ENCODE data around the gene TRIM15. TPM values are rescaled to one million over a fixed set of nuclear protein-coding genes. Genes with fewer than 3 reads are reported as not detected.

Gene TRIM15
- total RNA-seq, 4 donors from 2014 or later, result not detected

DNA sequence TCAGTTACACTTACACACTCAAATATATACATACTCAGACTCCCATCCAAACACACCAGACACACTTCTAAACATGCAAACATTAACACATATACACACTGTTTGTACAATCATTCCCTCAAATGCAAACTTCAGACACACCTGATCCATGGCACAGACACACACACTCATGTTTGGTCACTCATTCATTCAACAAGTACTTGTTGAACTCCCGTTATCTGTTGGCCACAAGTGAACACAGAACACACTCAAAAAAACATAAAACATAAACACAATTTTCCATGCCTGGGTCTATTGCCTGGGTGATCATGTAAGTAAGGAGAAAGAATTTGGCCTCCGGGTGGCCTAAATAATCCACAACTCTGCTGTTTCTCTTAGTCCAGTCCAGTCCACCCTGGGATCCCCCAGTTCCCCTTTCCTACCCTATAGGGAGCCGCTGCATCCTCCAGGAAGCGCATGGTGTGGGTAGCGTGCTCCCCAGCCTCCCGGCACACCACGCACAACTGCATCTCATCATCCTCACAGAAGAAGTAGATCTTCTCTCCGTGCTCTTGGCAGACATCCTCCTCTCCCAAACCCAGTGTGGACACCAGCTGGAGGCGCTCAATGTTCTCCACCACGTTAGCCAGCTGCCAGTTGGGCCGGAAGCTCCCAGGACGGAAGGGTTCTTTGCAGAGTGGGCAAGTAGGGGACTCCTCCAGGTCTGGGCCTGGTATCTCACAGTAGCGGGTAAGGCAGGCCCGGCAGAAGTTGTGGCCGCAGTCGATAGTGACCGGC, 3.1 kb upstream of the TRIM15 start:
- TF ChIP-seq, protein P1, sequence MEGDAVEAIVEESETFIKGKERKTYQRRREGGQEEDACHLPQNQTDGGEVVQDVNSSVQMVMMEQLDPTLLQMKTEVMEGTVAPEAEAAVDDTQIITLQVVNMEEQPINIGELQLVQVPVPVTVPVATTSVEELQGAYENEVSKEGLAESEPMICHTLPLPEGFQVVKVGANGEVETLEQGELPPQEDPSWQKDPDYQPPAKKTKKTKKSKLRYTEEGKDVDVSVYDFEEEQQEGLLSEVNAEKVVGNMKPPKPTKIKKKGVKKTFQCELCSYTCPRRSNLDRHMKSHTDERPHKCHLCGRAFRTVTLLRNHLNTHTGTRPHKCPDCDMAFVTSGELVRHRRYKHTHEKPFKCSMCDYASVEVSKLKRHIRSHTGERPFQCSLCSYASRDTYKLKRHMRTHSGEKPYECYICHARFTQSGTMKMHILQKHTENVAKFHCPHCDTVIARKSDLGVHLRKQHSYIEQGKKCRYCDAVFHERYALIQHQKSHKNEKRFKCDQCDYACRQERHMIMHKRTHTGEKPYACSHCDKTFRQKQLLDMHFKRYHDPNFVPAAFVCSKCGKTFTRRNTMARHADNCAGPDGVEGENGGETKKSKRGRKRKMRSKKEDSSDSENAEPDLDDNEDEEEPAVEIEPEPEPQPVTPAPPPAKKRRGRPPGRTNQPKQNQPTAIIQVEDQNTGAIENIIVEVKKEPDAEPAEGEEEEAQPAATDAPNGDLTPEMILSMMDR (IDR thresholded peaks at IDR 0.05; ENCODE audit: low read depth), result no peak

DNA sequence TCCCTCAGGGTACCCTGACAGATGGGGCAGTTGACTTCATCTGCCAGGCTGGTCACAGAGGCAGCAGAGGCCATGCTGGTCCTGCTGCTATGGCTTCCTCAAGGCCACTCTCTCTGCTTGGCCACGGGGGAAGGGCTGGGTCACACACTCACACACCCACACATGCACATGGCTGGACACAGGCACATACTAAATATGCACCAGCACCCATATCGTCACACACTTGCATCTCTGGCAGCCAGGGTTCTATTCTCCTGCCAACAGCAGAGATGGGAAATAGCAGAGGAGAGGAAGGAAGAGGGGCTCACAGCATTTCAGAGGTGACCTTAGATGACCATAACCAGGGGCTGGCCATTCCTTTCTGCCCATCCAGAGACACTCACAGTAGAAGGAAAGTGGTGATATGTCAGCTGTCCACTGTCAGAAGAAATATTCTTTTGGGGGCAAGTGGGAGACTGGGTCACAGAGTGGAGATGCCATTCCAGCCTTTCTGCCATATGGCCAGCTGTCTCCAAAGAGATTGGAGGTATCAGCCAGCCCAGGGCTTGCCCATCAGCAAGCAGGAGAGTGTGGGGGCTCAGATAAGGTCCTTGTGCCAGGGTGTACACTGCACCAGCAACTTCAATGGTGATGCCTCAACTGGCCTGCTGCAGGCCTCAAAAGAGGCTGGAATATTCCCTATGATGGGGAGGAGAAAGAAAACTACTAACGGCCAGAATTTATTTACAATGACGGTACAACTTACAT, 2.4 kb upstream of the TRIM15 start, which contains the start of gene TRIM10:
Gene TRIM10 (minus strand): TSS at position 427 of the 747 bp plus-strand sequence. CDS start 353 bp downstream, at position 74.
- TF ChIP-seq, protein P1 (IDR thresholded peaks at IDR 0.05; ENCODE audit: low read depth), result no peak

DNA sequence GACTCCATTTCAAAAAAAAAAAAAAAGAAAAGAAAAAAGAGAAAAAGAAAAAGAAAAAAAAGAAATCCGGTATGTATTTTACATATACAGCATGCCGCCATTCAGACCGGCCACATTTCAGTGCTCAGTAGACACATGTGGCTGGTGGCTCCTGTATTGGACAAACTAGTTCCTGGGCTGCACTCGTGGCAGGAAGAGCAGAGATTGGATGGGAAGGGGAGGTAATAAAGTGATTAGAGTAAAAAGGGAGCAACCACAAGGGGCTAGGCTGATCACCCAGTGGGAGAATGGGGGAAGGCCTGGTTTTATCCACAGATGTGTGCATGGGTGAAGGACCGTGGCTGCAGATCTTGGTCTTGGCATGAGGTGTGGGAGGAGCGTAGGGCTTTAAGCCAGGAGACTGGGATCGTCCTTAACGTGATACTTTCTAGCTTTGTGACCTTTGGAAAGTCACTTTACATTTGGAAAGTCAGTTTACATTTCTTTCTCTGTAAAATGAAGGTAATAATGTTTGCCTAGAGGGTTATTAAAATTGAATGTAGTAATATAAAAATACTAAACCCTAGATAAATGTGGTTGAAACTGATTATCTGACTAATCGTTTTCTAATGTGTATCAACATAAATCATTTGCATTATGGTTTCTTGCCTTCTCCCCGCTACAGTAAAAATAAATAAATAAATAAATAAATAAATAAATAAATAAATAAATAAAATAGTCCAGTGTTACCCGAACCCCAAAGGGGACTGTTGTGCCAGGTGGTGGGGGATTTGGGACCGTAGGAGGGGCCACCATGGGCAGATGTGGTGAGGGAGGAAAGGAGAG, 869 bp upstream of the TRIM15 start:
- TF ChIP-seq, protein P1 (IDR thresholded peaks at IDR 0.05; ENCODE audit: low read depth), result no peak

DNA sequence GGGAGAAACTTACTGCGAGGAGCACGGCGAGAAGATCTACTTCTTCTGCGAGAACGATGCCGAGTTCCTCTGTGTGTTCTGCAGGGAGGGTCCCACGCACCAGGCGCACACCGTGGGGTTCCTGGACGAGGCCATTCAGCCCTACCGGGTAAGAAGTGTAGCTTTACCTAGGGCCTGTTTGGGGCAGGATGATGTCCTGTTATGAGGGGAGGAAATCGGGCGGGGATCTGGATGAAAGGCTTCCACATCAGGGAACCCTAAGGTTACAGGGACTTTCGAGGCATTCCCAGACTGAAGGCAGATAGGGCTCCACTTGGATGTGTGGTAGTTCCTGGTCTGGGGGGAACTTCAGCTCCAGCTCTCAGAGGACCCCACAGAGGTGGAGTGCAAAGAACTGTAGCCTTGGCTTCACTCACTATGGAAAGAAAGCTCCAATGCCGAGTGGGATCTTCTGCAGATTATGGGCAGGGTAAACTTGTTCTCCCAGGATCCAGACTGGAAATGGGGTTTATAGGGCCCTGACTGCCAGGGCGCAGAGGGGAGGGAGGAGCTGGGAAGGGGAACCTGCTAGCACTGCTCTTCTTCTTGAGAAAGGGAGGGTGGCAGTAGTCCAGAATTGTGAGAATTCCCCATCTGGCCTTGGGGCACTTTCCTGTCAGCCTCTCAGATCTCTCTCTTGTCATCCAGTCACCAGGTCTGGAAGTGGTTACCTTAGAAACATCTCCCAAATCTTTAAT, 740 bp downstream of the TRIM15 start:
- TF ChIP-seq, protein P1 (IDR thresholded peaks at IDR 0.05; ENCODE audit: low read depth), result no peak

DNA sequence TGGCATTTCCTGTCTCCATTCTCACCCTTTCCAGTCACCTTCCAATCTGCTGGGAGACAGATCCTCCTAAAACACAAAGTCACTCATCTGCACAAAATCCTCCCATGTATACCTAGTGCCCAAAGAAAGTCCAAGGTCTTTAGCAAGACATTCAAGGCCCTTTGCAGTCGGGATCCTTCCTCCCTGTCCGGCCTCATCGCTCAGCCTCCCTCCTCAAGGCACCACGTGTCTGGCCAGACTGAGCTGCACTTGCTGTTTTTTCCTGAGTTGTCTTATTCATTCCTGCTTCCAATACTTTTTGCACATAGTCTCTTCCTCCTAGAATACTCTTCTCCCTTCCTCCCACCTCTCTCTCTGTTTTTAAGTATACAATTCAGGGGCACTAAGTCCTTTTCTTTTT, 1.4 kb downstream of the TRIM15 start:
- TF ChIP-seq, protein P1 (IDR thresholded peaks at IDR 0.05; ENCODE audit: low read depth), result no peak

DNA sequence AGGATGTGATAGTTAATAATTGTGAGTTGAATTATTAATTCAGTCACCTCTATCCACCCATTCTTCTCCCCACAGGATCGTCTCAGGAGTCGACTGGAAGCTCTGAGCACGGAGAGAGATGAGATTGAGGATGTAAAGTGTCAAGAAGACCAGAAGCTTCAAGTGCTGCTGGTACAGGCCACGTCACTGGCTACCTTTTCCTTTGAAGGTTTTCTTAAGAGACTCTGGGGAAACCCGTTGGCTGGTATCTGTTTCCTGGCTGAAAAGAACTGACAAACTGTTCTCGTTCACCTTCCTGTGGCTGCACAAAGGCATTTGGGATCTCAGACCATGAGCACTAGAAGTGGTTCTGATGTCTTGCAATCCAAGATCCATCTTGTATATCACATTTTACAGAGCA, 3.8 kb downstream of the TRIM15 start:
- TF ChIP-seq, protein P1 (IDR thresholded peaks at IDR 0.05; ENCODE audit: low read depth), result no peak

Measured in subcutaneous adipose tissue (tissue), 4 donors.